Brain pericyte (primary cell): ENCODE measurements around the gene PDIA4.
"Not testable (repeated sequence)": the region's sequence is repeated elsewhere in the genome, so short reads cannot be mapped to it uniquely, and the experiment has no call there.

Source experiments
- DNase-seq: peaks from one replicate; pipeline ENCODE4 v3.0.0-alpha.2; 2012; ENCODE audit warnings: low read depth, low spot score

PDIA4 gene

DNA sequence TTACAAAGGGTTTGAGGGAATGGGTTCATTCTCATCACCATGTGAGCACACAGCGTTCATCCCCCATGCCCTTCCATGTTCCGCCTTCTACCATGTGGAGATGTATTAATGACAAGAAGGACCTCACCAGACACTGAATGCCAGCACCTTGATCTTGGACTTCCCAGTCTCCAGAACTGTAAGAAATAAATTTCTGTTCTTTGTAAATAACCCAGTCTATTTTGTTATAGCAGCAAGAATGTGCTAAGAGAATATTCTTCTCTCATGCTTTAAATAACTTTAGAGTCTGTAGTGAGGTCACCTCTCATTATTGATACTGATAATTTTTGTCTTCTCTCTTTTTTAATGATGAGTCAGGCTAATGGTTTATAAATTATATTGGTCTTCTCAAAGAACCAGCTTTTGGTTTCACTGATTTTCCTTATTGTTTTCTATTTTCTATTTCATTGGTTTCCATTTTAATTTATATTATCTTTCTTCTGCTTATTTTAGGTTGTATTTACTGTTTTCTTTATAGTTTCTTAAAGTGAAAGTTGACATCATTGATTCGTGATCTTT is 3.1 kb upstream of the PDIA4 start:
- DNase-seq, result no peak

DNA sequence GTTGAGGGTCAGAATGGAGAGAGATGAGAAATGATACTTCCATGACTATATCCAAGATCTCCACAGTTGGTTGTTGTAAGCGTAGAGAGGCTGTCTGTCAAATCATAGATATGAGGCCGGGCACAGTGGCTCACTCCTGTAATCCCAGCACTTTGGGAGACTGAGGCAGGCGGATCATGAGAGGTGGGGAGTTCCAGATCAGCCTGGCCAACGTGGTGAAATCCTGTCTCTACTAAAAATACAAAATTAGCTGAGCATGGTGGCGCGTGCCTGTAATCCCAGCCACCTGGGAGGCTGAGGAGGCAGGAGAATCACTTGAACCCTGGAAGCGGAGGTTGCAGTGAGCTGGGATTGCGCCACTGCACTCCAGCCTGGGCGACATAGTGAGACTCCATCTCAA is 2.1 kb upstream of the PDIA4 start:
- not testable (repeated sequence) for DNase-seq

DNA sequence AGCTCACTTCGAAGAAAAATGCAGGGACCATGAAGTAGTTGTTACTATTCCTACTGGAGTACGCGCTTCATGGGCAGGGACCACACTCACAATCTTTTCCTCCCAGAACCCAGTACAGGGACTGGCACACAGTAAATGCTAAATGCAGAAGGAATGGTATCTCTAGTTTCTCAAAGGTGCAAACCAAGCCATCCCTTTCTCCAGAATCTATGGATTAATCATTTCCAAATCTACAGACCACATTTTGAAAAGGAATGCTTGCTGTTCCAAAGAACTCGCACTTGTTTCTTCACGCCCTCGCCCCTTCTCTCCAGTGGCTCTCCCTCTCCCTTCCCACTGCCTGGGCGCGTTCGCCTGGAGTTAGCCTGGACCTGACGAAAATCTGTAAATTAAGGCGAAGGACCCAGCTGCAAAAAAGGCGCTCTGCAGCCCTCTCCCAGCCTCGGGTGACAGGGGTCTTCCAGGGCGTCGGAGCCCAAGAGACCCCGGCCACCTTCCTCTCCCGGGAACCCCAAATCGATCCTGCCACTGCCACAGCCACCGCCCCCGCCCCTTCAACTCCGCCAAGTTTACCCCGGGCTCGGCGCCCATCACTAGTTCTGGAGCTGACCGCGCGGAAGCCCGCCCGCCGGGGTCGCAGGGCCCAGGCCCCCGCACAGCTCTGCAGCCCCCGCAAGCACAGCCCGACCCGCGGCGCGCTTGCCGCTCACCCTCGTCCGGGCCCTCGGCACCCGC is 527 bp downstream of the PDIA4 start:
- DNase-seq, result no peak

- no peak for DNase-seq
Measured at GRCh38 chr7:149027055-149027454, 1.2 kb downstream of the PDIA4 start.

DNA sequence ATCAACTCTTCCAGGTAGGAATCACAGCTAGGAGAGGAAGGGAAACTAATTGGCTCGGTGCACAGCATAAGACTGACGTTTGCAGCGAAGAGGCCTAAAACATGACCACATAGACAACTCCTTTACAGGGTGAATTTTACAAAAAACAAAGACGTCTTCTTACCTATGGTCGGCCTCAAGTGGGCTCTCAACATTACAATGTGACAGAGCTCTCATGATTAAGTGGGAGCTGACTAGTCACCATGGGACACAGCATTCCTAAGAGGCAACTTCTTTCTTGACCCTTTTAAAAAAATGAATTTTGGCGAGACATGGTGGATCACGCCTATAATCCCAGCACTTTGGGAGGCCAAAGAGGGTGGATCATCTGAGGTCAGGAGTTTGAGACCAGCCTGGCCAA is 4.6 kb downstream of the PDIA4 start:
- DNase-seq, result no peak

DNA sequence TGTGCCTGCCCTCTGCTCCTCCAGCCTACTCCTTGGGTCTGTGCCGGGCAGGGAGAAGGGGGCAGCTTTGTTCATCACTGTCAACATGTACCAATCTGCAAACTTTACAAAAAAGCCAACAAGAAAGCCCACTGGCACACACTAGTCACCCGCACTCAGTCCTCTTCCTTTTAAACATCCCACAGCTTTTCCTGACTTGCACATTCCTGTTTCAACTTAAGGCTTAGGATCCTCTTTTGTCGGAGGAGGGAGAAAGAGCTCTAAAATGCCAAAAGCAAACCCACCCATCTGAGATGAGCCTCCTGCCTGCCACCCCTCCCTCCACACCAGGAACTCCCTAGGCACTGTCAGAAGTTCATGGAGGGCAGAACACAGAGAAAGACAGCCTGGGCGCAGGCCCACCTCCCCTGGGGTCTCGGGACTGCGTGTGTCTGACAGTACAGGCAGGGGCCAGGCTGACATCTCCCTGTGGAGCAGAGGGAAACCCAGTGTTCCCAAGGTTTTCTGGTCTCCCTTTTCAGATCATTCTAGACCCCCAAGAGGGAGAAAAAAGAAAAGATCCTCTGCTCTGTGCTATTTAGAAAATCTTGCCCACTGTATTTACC is 5.4 kb downstream of the PDIA4 start:
- DNase-seq, result no peak

- no peak for DNase-seq
Measured at GRCh38 chr7:149021725-149022062, 6.6 kb downstream of the PDIA4 start.

- no peak for DNase-seq
Measured at GRCh38 chr7:149020483-149020882, 7.8 kb downstream of the PDIA4 start.

DNA sequence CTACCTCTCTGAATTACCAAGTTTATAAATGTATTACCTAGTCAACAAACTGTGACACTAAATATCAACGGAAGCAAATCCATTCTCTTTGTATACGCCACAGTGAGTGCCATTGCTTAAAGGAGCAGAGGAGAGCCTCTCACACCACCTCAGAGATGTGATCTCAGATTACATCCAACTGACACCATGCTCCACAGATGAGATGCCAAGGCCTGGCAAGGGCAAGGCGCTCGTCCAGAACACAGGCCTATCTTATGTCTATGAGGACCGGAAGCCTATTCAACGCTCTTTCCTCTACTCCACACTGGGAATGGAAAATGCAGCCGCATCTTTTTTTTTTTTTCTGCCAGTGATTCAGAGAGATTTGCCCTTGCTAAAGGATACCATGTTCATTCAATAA is 11.4 kb downstream of the PDIA4 start:
- DNase-seq, result no peak

DNA sequence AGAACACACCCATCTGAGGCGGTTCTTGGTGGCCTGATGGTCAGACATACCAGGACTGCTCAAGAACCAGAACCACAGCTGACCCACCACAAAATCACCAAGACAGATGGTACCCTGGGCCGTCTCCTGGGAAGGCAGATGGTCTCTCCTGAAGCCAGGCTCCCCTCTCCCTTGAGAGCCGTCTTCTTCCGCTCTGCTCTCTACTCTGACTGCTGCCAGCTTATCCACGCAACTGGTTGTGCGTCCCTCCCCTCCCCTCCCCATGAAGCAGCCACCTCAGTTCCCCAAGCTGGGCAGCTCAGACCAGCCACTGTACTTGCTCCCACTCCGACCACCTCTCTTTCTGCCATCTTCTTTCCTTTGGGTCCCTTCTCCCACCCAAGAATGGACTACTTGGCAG is 14.0 kb downstream of the PDIA4 start:
- DNase-seq, result no peak

DNA sequence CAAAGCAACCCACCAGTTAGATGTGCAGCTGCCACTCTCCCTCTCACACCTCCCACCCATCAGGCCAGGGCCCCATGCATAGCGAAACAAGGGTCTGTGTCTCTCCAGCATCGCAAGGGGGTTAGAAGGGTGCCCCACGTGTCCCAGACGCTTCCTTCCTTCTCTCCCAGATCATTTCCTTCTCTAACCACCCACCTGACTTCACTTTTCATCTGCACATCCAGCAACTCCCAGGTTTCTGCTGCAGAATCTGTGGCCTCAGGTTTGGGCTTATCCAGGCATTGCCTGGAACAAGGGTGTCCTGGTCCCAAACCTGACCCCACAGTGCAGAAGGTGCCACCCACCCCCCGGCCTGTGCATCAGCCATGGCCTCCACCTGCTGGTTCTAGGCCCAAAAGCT is 14.4 kb downstream of the PDIA4 start:
- no peak for DNase-seq

DNA sequence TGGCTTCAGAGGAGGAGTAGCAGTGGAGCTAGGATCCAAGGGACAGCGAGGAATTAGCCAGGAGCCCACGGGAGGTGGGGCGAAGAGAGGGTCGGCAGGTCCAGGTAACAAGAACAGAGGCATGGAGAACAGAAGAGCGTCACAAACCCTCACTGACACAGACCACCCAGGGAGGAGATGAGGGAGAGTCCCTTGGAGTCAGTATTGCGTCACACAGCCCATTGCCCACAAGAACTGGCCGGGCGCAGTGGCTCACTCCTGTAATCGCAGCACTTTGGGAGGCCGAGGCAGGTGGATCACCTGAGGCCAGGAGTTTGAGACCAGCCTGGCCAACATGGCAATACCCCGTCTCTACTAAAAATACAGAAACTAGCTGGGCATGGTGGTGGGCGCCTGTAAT is 15.6 kb downstream of the PDIA4 start:
- not testable (repeated sequence) for DNase-seq

GRCh38 chr7:149011491-149011890 is 16.8 kb downstream of the PDIA4 start:
- no peak for DNase-seq

GRCh38 chr7:149010451-149010850 is 17.9 kb downstream of the PDIA4 start:
- no peak for DNase-seq

GRCh38 chr7:149009527-149009926 is 18.8 kb downstream of the PDIA4 start:
- DNase-seq, result no peak

DNA sequence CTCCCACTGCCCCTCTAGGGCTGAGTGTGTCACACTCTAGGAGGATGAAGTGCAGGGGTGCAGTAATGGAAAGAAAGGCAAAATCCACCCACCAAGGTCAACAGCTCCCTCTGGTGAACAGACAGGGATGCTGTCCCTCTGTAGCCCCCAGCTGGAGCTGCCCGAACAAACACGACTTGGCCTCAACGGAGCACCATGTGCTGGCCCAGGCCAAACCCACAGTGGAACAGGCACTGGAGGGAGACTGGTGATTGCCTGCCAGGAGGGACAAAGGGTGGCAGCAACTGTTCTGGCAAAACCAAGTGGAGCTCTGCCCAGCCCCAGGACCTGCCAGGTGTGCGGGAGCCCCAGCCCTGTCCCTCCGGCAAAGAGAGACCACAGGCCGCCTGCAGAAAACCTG is 20.7 kb downstream of the PDIA4 start:
- DNase-seq, result no peak

GRCh38 chr7:149007146-149007545 is 21.2 kb downstream of the PDIA4 start:
- no peak for DNase-seq

- DNase-seq, result no peak
Measured at GRCh38 chr7:149006345-149006725, 22.0 kb downstream of the PDIA4 start.

DNA sequence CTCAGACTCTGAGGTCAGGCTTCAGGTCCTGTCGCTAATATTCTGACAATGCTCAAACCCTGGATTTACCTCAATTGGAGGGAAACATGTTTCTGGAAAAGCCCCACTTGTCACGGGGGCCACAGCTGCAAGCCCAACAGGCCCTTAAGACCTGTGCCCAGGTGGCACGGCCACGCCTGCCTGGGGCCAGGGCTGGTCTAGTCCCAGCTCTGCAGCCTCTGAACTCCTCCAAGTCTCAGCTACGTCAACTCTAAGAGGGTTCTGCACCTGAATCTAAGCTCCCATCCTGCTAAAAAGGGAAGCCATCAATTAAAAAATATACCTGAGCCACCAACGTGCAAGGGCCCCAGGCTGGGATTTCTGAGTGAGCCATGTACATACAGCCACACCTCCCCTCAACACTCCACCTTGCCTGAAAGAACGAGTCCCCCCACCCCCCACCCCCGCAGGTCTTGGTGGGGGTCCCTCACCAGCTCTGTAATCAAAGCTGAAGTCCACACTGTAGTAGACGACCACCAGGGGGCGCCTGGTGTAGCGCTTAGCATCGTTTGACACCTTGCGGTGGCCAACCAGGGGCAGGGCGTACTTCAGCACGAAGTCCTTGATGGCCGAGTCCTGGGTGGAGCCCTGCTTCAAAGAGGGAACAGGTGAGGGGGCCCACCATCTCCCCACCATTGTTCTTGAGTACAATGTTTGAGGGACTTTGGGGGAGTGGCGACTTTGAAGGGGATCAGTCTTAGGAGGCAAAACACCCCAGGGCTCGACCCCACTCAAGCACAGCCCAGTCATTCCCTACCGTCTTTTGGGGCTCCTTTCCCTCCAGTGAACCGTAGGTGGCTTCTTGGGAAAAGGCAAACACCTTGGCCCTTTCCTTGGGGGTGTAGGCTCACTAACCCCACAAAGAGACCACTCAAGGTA is 22.6 kb downstream of the PDIA4 start:
- no peak for DNase-seq

GRCh38 chr7:149004405-149005370 is 23.6 kb downstream of the PDIA4 start:
- no peak for DNase-seq
